Measurements from ENCODE around the gene KIF14.
"Not testable (repeated sequence)": the region's sequence is repeated elsewhere in the genome, so short reads cannot be mapped to it uniquely, and the experiment has no call there.

Gene KIF14

DNA sequence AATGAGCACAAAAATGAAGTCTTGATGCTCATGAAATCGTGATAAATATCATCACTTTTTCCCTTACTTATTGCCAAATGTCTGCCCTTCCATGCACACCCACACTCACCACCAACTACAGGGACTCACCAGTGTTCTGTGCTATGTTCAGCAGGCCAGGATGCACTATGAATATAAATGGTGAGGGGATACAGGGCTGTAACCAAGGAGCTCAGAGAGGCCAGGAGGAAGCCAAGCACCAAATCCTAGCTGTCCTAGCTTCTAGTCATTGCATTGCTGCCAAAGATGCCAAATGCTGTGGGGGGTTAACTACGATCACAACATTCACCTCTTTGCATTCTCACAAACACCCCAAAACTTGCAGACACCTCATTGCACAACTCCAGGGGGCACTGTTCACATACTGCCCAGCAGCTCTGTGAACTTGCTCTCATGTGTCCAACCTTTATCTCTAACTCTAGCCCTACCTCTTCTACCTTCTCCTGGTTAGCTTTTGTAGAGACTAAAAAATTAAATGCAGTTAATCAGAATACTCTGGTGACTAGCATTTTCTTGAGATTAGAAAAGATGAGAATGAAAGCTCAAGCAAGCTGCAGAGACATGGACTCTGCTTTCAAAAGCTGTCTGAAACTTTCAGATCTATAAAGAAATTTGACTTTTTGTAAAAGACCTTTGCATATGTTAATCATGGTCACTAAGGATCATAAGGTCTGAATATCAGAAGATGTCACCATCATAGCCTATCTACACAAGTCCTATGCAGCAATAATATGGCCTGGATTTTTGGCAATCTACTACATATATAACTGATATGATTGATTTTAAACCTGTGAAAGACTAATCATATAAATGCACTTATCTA lies 13.9 kb upstream of the KIF14 start:
- no peak for DNase-seq (ENCODE audit: low read depth)

DNA sequence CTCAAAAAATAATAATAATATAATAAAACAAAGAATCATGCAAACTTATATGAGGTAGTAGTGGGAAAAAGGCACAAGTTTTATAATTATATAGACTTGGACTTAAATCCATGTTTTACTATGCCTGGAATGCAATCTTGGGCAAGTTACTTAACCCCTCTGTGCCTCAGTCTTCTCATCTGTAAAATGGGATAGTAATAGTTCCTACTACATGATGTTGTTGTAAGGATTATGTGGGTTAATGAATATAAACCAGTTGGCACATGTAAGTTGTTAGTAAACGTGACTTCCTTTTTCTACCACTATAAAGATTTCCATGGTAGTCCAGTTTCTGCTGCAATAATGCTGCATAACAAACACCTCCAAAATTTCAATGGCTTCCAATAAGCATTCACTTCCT lies 10.8 kb upstream of the KIF14 start:
- DNase-seq (ENCODE audit: low read depth) = no peak

DNA sequence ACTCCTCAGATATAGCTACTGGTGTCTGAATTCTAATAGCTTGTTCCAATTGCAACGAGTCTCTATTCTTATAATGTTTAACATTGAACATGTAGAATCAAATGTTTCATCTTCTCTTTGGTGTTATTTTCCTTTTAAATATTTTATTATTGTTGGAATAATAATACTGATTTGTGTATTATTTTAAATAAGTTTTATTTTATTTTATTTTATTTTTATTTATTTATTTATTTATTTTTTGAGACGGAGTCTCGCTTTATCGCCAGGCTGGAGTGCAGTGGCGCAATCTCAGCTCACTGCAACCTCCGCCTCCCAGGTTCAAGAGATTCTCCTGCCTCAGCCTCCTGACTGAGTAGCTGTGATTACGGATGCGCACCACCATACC lies 10.0 kb upstream of the KIF14 start:
- DNase-seq (ENCODE audit: low read depth) = not testable (repeated sequence)

DNA sequence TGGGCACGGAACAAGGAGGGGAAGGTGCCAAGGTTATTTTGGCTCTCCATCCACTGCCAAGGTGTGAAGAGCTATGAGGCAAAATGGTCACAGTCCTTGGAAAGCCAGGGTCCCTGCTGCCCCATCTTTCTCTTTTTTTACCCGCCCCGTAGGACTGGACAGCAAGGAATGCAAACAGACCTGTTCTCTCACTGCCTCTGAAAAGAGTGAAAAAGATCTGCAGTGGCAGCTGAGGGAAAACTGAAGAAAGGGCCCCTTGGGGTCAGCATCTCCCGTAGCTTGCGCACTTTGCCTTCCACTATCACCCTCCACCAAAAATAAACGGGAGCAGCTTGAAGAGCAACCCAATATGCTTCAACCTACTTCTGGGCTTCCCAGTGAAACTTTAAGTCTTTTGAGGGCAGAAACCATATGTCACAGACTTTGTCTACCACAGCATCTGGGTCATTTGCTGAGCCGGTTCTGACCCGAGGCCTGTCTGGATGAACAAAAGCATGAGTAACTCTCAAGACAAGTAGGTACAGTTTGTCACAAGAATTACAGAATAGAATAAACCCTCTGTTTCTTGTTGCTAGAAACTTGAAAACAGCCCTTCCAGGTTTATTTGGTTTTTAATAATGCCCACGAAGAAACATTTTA lies 9.4 kb upstream of the KIF14 start:
- no peak for DNase-seq (ENCODE audit: low read depth)

DNA sequence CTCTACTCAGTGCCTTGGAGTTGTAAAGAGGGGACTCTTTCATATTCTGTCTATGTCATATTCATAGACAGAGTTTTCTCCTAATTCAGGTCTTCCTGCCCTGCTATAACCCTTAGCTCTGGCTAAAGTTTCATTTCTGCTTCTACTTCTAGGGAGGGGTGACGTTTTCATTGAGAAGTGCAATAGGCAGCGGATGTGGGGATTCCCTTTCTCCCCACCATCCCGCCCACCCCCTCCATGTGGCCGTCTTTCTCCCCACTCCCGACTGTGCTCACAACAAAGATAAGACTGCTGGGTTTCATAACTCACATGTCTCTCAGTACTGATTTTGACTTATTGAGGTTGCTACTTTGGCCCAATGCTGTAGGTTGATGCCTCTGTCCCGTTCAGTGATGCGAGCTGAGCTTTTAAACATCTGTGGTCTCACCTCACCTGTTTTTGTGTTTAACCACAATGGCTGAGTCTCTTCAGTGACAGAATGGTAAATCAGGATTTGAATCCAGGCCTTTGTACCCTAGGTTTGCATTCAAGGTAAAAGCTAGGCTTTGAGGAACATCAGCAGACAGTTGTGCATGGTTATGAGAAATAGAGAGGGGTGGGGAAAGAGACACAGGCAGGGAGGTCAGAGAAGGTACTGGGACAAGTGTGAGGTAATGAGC lies 7.8 kb upstream of the KIF14 start:
- no peak for DNase-seq (ENCODE audit: low read depth)

DNA sequence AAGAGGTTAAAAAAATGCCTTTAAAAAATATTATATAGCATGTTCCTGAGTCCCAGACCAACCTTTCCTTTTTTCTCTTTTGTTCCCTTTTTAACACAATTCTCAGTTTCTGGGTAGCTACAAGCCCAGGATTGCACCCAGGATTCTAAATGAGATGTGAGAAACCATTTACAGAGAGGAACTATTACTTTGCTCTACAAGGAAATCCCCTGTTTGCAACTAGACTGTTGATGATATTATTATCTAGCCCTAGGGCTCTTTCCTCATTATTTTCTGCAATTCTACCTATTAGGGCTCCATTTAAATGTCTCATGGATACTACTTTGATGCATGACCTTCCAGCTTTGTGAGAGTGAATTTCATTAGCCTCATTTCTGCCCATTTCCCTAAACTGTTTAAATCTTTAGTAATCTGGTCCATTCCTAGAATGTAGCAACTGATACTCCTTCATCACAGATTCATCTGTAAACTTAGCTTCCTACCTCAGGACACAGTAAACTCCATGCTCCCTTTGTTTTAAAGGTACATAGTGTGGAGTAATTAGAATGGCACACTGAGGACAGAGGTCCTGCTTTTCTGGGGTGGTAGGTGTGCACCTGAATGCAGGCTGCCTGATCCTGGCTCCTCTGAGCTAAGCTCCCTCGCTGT lies 7.1 kb upstream of the KIF14 start:
- no peak for DNase-seq (ENCODE audit: low read depth)

DNA sequence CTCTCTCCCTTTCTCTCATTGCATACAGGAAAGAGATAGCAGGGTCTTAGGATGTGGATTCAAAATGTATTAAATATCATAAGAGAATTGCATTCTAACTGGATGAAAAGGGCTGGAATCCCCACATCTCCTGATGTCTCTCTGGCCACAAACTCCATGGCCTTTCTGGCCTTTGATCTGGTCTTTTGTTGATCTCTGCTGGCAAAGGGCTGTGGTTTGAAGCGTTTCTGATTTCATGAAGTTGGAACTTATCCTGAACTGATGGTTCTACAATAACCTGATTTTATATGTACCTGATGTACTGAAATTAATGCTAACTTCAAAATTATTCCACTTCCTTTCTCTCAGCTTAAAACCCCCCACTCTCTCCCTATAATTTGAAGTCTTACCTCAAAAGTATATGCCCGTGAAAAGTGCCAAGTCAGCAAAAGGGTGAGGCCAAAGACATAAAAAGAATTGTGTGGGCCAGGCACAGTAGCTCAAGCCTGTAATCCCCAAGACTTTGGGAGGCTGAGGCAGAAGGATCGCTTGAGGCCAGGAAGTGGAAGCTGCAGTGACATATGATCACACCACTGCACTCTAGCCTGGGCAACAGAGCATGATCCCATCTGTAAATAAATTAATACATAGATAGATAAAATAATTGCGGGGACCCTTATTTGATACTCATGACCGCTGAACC lies 6.4 kb upstream of the KIF14 start:
- no peak for DNase-seq (ENCODE audit: low read depth)

DNA sequence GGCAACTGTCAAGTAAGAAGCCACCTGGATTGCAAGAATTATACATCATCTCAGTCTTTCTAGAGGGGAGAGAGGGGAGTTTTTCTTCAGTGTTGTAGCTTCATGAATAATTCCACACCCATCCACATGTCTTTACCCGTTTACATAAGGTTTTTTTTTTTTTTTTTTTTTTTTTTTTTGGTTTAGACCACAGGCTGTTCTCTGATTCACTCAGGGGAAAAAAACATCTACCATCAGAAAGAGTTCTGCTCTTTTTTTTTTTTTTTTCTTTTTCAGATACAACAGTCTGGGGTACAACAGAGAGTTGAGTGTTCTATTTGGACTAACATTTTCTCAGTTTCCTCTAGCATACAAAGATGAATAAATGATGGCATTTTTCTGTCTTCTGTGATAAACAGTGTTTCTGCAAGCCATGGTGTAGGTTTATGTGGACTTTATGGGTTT lies 4.9 kb upstream of the KIF14 start:
- no peak for DNase-seq (ENCODE audit: low read depth)

DNA sequence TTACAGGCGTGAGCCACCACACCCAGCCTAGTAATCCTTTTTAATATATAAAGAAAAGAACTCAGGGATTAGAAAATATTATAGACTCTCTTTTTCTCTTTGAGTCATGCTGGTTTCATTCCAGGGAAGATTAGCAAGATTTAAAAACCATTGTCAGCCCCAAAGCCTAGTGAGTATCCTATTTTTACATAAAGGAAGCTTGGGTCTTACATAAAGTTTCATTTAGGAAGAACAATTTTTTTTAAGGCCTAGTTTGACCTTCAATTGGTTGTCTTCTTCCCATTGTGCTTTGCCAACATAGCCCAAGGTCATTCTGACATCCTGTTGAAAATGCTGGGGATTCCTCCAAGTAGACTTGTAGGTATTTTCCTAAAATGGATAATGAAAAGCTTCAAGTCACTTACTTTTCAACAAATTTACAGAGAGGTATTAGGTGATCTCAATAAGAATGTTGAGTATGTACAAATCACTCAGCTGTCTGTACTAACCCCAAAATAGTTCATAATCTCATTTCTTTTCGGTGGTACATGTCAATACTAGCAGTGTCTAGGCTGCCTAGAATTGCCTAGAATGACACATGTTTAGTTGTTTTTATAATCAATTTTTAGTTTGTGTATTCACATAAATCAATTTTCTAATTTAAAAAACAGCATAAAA lies 4.3 kb upstream of the KIF14 start:
- DNase-seq (ENCODE audit: low read depth) = no peak

DNA sequence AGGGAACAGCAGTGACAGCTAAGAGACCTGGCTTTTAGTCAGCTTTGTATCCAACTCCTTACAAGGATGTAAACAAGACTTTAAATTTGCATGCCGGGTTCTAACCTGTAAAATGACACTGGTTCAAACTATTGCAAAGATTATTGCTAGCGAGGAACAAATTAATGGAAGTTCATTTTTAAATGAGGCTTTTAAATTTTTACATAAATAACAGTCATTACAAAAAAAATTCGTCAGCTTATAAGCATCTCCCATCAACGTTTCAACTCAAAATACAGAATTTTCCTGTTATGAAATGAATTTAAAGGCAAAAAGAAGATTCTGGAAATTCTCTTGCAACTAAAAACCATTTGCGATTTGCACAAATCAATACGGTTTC lies 668 bp downstream of the KIF14 start:
- no peak for DNase-seq (ENCODE audit: low read depth)

DNA sequence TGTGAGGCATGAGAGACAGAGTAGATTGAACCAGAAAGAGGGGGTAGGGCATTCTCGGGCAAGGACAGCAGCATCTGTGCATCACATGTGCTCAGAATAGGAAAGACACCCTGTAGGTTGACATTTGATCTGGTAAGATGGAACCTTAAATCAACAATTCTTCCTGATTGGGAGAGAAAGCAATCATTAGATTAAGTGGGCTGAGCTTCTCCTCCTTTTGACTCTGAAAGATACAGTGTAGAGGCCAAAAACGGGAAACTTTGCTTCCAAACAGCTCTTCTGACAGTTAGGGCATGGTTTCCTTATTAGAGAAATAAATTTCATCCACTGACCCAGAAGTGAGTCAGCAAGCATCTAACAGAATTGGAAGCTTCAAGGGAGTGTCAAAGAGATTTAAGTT lies 9.7 kb downstream of the KIF14 start:
- DNase-seq (ENCODE audit: low read depth) = no peak

DNA sequence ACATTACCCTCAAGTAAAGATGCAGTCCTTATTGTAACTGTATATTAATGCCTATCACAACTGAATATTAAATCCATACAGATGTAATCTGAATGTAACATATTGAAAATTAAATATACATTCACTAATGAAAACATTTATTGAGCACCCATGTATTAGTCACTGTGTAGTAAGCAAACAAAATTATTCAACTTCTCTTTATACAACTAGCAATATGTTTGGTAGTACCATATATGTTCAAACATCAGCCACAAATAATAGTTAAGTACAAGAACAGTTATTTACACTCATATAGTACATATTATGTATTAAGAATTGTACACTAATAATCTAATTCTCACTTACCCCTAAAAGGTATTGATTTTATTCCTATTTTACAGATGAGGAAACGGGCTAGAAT lies 17.9 kb downstream of the KIF14 start:
- DNase-seq (ENCODE audit: low read depth) = no peak

DNA sequence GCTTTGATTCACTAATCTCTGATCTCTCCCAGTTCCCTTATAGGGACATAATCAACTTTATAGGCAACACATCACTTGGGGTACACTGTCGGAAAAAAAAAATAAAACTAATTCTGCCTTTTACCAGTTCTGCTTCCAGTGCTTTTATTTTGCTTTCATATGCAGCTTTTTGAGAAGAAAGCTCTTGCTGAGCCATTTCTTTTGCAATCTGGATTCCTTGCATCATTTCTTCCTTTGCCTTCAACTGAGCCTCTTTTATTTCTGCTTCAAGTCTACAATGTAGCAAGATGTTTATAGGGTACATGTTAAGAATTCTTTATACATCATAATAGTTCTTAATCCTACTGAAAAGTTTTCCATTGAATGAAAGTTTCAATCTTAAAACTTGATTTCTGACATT lies 30.6 kb downstream of the KIF14 start:
- DNase-seq (ENCODE audit: low read depth) = no peak

DNA sequence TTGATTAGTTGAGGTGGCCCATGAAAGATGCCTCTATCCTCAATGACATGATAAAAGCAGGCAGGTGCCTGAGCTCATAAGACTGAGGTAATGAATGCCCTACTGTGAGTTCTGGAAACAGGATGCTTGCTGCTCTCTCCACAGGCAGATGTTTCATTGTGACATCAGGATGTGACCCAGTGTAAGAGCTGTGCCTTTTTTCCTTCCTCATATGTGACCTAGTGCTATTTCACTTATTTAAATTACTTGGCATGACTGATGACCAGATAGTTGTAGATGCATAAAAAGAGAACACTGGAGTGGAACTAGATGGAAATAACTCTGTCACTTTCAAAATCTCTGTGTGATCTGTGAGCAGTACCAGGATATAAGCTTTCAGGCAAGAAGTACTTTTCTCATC lies 31.9 kb downstream of the KIF14 start:
- no peak for DNase-seq (ENCODE audit: low read depth)

DNA sequence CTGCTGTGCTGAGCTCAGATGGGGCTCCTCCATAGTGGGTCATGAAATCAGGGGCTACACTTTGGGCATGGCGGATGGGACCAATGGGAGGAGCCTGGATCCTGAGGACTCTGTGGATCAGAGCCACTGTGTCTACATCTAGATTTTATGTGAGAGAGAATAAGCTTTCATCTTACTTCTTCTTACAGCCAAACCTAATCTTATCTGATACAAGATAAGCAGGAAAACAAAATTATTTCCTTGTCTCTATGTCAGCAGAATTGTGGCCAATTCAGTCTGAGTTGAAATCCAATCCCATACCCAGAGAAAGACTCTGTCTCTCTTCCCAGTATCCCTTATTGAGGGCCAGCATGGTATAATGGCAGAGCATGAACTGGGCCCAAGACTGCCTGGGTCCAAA lies 56.2 kb downstream of the KIF14 start:
- DNase-seq (ENCODE audit: low read depth) = no peak

DNA sequence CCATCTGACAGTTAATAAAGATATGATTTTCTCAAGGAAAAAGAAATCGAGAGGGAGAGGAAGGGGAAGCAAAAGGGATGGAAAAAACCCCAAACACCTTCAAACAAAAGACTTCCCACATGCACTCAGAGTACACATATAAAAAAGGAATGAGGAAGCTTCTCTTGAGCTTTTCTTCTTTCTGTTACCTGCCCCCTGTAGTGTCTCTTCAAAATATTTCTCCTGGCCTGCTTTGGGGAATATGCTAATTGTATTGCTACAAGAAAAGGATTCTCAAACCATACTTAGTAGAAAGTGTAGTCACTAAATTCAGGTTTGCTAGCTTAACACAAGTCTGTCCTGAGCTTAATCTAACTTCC lies 58.7 kb downstream of the KIF14 start:
- DNase-seq (ENCODE audit: low read depth) = no peak

DNA sequence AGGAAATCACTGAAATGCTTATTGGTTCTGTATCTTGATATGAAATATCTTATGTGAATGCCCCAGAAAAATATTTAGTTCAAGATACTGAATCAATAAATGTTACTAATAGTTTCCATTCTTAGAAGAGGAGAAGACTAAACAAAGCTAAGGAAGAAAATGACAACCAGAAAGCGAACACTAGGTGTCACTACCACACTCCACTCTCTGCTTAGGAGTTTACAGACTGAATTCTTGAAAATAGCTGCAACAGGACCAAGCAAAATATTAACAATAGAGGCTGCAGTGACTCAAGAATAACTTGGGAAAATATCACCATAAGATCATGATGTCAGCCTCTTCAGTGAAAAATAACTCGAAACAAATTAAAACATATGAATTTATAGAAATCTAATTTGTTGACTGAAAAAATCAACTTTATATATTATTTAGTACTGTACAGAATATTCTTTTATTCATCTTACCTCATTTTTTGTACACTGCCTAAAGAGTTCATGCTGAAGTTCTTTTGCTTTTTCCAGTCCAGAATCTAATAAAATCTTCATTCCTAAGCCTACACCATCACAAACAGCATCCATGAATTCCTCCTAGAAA lies 61.6 kb downstream of the KIF14 start:
- DNase-seq (ENCODE audit: low read depth) = no peak

DNA sequence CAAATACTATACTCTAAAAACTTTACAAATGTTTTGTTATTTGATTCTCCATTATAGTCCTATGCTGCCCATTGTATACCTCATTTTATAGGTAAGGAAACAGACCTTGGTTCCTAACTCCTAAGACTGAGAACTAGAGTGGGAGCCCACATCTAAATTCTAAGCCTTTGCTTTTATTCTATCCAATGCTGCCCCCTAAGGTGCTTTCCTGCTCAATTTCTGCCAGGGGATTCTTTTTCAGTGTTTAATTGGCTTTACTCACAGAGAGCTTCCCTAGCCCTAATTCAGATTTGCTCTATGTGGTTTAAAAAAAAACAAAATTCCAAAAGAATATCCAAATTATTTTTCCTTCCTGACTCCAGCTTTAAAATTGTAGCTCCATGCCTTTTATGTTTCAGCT lies 64.5 kb downstream of the KIF14 start:
- DNase-seq (ENCODE audit: low read depth) = no peak

DNA sequence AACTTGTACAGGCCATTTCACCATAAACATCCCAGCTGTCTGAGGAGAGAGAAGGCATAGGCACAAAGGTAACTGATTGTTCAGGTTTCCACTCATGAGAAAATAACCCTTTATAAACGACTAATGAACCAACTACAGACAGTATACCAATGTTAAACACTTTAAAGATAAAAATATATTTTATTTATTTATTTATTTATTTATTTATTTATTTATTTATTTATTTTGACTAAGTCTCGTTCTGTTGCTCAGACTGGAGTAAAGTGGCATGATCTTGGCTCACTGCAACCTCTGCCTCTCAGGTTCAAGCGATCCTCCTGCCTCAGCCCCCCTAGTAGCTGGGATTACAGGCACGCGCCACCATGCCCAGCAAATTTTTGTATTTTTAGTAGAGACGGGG lies 67.8 kb downstream of the KIF14 start:
- DNase-seq (ENCODE audit: low read depth) = not testable (repeated sequence)

DNA sequence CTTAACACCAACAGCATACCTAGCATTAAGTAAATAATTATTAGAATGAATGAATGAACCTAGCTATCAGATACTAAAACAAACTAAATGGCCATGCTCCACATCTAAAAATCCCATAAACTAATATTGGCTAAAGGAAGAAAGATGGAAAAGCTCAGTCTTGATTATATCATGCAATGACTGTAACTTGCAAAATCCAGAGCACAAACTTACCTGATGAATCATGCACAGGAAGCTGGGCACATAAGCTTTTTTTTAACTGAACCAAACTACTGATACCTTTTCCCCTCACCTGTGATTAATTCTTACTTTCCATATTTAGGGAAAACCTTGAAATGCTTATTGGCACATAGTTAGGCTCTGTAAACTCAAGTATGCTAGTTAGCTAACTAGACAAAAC lies 70.2 kb downstream of the KIF14 start:
- no peak for DNase-seq (ENCODE audit: low read depth)

DNA sequence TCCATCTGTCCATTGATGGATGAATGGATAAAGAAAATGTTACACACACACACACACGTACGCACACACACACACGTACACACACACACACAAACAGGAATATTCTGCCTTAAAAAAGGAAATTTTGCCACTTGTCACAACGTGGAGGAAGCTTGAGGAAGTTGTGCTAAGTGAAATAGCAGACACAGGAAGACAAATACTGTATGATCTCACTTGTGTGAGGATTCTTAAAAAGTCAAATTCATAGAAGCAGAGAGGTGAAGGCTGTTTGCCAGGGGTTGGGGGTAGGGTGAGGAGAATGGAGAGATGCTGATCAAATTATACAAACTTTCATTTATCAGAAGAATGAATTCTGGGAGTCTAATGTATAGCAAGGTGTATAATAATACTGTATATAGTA lies 73.2 kb downstream of the KIF14 start:
- no peak for DNase-seq (ENCODE audit: low read depth)
